HUDEP-2 (cell line): ENCODE data around the gene HEATR5A.
"Not testable (repeated sequence)": the region's sequence is repeated elsewhere in the genome, so short reads cannot be mapped to it uniquely, and the experiment has no call there.

ENCODE experiments used
- DNase-seq, 76 experiments: peaks; one replicate each; lab custom pipeline; 2025; ENCODE audit not compliant: unreplicated experiment in 76 of 76; lab: John Stamatoyannopoulos, UW

The HEATR5A gene

GRCh38 chr14:31261859-31262731, 158.3 kb downstream of the HEATR5A start:
- DNase-seq, result no peak

GRCh38 chr14:31261523-31261858, 158.9 kb downstream of the HEATR5A start:
- DNase-seq, result no peak

- DNase-seq, result not testable (repeated sequence)
Measured at GRCh38 chr14:31259040-31259435, 161.3 kb downstream of the HEATR5A start.

GRCh38 chr14:31258427-31259039, 161.8 kb downstream of the HEATR5A start:
- DNase-seq, result no peak

GRCh38 chr14:31257554-31258426, 162.6 kb downstream of the HEATR5A start:
- not testable (repeated sequence) for DNase-seq

- DNase-seq, result no peak
Measured at GRCh38 chr14:31257244-31257553, 163.2 kb downstream of the HEATR5A start.

GRCh38 chr14:31256534-31257243, 163.7 kb downstream of the HEATR5A start:
- no peak for DNase-seq

GRCh38 chr14:31255918-31256317, 164.4 kb downstream of the HEATR5A start:
- DNase-seq, result not testable (repeated sequence)

GRCh38 chr14:31255286-31255685, 165.1 kb downstream of the HEATR5A start:
- no peak for DNase-seq

- no peak for DNase-seq
Measured at GRCh38 chr14:31253746-31254471, 166.4 kb downstream of the HEATR5A start.

GRCh38 chr14:31252865-31253264, 167.5 kb downstream of the HEATR5A start:
- DNase-seq, result no peak

GRCh38 chr14:31251028-31251958, 169.1 kb downstream of the HEATR5A start:
- DNase-seq, result peak in 61 of 76 experiments; percentile 14 to 74 (median 54)

GRCh38 chr14:31244626-31245025, 175.7 kb downstream of the HEATR5A start:
- no peak for DNase-seq

- no peak for DNase-seq
Measured at GRCh38 chr14:31243860-31244259, 176.5 kb downstream of the HEATR5A start.

- DNase-seq, result peak in 1 of 76 experiments; percentile 6
Measured at GRCh38 chr14:31242161-31242940, 178.0 kb downstream of the HEATR5A start.
